Testis (tissue), 2 donors: ENCODE measurements around the gene ETV2.

Experiments used
- POLR2A ChIP-seq: fragments of 450-650 bp; IDR thresholded peaks from one replicate; pipeline ENCODE4 v1.6.1; 2017; ENCODE audit warnings: antibody characterized with exemption, mild to moderate bottlenecking, moderate library complexity
- TF ChIP-seq, protein P1 (sequence below), 3 experiments: fragments of 450-650 bp in 2 of 3; fragments of 200-600 bp in 1 of 3; sonication (generic) in 1 of 3; IDR thresholded peaks; one replicate each; pipeline ENCODE4 v1.5.1; 2016 to 2019; ENCODE audit warnings: antibody characterized with exemption in 3 of 3, mild to moderate bottlenecking in 2 of 3, moderate library complexity in 1 of 3

GRCh38 chr19:35692010-35692409 is 50.5 kb downstream of the ETV2 start:
- TF ChIP-seq POLR2A = no peak
- TF ChIP-seq, protein P1, sequence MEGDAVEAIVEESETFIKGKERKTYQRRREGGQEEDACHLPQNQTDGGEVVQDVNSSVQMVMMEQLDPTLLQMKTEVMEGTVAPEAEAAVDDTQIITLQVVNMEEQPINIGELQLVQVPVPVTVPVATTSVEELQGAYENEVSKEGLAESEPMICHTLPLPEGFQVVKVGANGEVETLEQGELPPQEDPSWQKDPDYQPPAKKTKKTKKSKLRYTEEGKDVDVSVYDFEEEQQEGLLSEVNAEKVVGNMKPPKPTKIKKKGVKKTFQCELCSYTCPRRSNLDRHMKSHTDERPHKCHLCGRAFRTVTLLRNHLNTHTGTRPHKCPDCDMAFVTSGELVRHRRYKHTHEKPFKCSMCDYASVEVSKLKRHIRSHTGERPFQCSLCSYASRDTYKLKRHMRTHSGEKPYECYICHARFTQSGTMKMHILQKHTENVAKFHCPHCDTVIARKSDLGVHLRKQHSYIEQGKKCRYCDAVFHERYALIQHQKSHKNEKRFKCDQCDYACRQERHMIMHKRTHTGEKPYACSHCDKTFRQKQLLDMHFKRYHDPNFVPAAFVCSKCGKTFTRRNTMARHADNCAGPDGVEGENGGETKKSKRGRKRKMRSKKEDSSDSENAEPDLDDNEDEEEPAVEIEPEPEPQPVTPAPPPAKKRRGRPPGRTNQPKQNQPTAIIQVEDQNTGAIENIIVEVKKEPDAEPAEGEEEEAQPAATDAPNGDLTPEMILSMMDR (IDR thresholded peaks at IDR 0.05) = no peak
